K562 treated with DMSO at 1 percent for 48 hours (cell line): ENCODE results near the gene KRTAP12-1. TPM values are rescaled to one million over a fixed set of nuclear protein-coding genes. Genes with fewer than 3 reads are reported as not detected.

Experiments
- total RNA-seq: library from RNA; unstranded; fragments of 300-600 nt; gene quantifications from 2 replicates; pipeline ENCODE4 v1.2.3, GENCODE V29; 2022; ENCODE audit warnings: low replicate concordance; ENCODE audit errors: extremely low read depth

Gene KRTAP12-1, protein sequence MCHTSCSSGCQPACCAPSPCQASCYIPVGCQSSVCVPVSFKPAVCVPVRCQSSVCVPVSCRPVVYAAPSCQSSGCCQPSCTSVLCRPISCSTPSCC
- not detected in 2 replicates for total RNA-seq

DNA sequence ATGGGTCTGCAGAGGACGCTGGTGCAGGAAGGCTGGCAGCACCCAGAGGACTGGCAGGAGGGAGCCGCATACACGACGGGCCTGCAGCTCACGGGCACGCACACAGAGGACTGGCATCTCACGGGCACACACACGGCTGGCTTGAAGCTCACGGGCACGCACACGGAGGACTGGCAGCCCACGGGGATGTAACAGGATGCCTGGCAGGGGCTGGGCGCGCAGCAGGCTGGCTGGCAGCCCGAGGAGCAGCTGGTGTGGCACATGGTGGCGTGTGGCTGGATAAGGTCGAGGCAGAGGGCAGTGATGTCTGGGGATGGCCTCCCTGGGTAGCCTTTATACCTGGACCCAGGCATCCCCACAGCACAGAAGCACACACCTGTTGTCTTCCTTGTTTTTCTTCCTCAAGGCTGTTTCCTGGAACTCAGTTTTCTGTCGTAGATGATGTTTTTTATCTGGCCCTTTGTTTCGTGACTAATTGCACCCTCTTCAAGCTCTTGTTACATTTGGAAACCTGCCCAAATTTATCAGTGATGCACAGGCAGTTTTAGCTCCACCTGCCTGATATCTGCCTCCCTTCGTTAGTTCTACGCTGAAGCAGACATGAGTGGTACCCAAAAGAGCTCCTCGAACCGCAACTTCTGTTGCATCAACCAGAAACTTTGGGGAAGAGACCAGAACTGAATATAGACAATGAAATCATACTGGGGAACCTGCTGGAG, at the start of gene KRTAP12-1:
Gene KRTAP12-1, minus strand, starts transcription at position 303 of the 719 bp plus-strand sequence. Its CDS starts 40 bp downstream, at position 263.

DNA sequence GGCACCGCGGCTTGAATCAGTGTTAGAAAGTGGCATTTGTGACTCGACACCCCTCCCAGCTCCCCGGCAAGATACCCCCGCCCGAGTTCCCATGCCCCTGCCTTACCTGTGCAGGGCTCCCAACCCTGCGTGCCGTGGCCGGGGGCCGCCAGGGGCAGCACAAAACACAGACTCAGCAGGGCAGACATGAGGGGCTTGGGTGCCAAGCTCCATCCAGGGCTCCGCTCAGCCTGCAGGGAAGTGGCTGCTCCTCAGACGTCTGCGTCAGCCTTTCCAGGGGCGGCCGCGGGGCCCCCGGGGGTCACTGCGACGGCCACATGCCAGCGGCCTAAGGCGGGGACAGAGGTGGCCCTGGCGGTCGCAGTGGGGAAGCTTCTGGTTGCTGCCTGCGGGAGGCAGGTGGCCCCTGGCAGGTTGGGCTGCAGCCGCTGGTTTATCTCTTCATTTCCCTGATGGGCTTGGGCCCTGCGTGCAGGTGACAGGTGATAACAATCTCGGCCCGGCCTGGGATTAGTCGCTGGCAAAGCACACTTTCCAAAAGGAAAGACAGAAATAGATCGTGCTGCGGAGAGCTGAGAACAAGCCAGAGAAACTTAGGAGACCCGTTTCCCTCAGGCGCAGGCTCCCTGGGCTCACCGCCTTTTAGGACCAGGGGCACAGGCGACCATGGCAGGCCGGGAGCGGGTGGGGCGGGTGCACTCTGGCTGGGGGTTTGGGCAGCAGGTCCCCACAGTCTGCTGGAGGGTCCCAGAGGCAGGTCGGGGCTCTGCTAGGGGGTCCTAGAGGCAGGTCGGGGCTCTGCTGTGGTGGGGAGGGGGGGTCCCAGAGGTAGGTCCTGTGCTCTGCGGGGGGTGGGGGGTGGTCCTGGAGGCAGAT, 29.6 kb upstream of the KRTAP12-1 start, which contains the start of gene TSPEAR:
Gene TSPEAR, minus strand, starts transcription at position 246 of the 876 bp plus-strand sequence. Its CDS starts 58 bp downstream, at position 188.

DNA sequence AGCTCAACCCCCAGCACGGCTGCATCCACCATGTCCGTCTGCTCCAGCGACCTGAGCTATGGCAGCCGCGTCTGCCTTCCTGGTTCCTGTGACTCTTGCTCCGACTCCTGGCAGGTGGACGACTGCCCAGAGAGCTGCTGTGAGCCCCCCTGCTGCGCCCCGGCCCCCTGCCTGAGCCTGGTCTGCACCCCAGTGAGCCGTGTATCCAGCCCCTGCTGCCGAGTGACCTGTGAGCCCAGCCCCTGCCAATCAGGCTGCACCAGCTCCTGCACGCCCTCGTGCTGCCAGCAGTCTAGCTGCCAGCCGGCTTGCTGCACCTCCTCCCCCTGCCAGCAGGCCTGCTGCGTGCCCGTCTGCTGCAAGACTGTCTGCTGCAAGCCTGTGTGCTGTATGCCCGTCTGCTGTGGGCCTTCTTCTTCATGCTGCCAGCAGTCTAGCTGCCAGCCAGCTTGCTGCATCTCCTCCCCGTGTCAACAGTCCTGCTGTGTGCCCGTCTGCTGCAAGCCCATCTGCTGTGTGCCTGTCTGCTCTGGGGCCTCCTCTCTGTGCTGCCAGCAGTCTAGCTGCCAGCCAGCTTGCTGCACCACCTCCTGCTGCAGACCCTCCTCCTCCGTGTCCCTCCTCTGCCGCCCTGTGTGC, 15.3 kb upstream of the KRTAP12-1 start, which contains the start of gene KRTAP10-12:
Gene KRTAP10-12, plus strand, starts transcription at position 1 of the 639 bp plus-strand sequence. Its CDS starts 30 bp downstream, at position 31.

DNA sequence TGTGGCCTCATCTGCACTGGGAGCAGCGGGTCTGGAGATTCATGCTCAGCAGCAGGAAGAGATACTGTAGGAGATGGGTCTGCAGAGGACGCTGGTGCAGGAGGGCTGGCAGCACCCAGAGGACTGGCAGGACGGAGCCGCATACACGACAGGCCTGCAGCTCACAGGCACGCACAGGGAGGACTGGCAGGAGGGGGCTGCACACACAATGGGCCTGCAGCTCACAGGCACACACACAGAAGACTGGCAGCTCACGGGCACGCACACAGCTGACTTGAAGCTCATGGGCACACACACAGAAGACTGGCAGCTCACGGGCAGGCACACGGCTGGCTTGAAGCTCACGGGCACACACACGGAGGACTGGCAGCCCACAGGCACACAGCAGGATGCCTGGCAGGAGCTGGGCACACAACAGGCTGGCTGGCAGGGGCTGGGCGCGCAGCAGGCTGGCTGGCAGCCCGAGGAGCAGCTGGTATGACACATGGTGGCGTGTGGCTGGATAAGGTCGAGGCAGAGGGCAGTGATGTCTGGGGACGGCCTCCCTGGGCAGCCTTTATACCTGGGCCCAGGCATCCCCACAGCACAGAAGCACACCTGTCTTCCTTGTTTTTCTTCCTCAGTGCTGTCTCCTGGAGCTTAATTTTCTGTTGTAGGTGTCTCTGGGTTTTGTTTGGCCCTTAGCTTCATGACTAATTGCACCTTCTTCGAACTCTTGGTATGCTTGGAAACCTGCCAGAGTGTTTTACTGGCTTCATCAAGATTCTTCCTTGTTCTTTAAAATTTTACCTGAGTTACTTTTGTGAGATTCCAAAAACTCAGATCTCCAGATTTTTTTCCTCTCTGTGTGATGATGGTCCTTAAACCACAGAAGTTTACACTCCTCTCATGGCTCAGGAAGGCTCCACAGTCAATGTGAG, 15.3 kb downstream of the KRTAP12-1 start, which contains the start of gene KRTAP12-2:
Gene KRTAP12-2, minus strand, starts transcription at position 527 of the 920 bp plus-strand sequence. Its CDS starts 41 bp downstream, at position 486.

DNA sequence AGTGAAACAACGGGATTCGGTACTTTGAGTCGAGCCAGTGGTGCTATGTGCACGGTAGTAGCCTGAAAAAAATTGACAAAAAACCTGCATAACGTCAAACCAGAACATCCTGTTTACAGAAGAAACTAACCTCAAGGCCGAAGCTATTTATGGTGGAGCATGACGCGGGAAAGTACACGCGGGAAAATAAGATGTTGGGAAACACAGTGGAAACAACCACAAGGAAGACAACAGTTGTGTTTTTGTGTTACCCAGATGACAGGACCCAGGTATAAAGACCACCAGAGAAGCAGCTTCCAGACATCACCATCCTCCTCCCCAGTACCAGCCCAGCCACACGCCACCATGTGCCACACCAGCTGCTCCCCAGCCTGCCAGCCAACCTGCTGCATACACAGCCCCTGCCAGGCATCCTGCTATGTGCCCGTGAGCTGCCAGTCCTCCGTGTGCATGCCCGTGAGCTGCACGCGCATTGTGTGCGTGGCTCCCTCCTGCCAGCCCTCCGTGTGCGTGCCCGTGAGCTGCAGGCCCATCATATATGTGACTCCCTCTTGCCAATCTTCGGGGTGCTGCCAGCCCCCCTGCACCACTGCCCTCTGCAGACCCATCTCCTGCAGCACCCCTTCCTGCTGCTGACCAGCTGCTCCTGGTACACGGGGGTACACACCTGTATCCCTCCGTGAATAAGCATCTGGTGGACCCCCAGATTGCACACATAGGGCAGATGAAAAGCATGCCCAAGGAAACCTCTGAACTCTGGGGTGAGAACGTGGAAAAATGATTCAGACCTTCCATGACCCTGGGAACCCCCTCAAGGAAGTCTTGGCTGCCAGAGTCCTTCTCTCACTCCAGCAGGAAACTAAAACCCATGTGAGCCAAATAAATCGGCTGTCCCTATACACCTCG, 24.1 kb downstream of the KRTAP12-1 start, which contains the start of gene KRTAP12-3:
Gene KRTAP12-3, plus strand, starts transcription at position 298 of the 906 bp plus-strand sequence. Its CDS starts 48 bp downstream, at position 346.

DNA sequence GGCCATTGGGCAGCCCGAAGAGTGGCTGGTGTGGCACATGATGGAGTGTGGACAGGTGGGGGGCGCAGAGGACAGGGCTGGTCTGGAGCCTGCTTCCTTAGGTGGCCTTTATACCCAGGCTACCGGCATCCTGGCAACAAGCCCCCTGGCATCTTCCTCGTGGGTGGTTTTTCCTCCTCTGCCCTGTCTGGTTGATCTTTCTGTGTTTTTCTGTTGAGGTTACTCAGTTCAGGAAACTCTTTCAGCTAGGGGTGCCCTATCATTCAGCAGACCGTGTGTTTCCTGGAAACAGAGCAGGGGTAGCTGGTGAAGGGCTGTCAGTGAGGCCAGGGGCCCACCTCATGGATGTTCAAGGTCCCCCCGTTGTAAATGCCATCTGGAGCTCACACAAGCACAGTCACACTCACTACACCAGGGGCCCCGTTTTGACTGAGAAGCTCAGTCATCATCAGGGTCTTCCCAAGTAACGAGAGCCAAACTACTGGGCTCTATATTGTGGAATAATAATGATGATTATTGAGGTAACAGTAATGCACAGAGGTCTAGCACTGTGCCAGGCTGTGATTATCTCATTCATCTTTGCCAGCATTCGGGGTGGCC, 27.3 kb downstream of the KRTAP12-1 start, which contains the start of gene KRTAP12-4:
Gene KRTAP12-4, minus strand, starts transcription at position 84 of the 600 bp plus-strand sequence. Its CDS starts 45 bp downstream, at position 39.

DNA sequence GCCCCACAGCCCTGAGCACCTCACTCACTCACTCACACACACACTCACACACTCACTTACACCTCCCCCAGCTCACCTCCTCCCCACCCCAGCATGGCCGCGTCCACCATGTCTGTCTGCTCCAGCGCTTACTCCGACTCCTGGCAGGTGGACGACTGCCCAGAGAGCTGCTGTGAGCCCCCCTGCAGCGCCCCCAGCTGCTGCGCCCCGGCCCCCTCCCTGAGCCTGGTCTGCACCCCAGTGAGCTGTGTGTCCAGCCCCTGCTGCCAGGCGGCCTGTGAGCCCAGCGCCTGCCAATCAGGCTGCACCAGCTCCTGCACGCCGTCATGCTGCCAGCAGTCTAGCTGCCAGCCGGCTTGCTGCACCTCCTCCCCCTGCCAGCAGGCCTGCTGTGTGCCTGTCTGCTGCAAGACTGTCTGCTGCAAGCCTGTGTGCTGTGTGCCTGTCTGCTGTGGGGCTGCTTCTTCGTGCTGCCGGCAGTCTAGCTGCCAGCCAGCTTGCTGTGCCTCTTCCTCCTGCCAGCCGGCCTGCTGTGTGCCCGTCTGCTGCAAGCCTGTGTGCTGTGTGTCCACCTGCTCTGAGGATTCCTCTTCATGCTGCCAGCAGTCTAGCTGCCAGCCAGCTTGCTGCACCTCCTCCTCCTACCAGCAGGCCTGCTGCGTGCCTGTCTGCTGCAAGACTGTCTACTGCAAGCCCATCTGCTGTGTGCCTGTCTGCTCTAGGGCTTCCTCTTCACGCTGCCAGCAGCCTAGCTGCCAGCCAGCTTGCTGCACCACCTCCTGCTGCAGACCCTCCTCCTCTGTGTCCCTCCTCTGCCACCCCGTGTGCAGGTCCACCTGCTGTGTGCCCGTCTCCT, 35.4 kb downstream of the KRTAP12-1 start, which contains the start of gene KRTAP10-11:
Gene KRTAP10-11, plus strand, starts transcription at position 49 of the 856 bp plus-strand sequence. Its CDS starts 45 bp downstream, at position 94.

DNA sequence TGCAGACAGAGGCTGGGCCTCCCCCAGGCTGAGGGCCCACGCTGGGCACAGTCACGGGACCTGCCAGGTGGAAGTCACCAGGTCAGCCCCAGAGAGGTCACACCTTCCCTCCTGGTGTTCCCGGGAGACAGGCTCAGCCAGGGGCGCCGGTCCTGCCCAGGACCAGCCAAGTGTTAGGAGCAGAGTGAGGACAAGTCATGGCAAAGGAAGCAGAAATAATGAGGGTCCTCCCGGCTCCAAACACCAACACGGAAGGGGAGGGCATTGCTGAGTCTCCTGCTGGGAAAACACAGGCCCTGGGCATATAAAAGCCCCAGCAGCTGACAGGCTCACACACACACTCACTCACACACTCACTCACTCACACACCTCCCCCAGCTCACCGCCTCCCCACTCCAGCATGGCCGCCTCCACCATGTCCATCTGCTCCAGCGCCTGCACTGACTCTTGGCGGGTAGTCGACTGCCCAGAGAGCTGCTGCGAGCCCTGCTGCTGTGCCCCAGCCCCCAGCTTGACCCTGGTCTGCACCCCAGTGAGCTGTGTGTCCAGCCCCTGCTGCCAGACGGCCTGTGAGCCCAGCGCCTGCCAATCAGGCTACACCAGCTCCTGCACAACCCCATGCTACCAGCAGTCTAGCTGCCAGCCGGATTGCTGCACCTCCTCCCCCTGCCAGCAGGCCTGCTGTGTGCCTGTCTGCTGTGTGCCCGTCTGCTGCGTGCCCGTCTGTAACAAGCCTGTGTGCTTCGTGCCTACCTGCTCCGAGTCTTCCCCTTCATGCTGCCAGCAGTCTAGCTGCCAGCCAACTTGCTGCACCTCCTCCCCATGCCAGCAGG, 44.7 kb downstream of the KRTAP12-1 start, which contains the start of gene KRTAP10-10:
Gene KRTAP10-10, plus strand, starts transcription at position 339 of the 833 bp plus-strand sequence. Its CDS starts 62 bp downstream, at position 401.

Other genes starting within 250 kb of the KRTAP12-1 start
- gene LRRC3, start 226.7 kb downstream of the KRTAP12-1 start, total RNA-seq = not detected in 2 replicates
- not detected in 2 replicates for gene KRTAP10-1, start 142.0 kb downstream of the KRTAP12-1 start, total RNA-seq
- gene KRTAP10-2, start 130.7 kb downstream of the KRTAP12-1 start, total RNA-seq = not detected in 2 replicates
- not detected in 2 replicates for gene KRTAP10-3, start 123.4 kb downstream of the KRTAP12-1 start, total RNA-seq
- not detected in 2 replicates for gene KRTAP10-4, start 108.4 kb downstream of the KRTAP12-1 start, total RNA-seq
- not detected in 2 replicates for gene KRTAP10-5, start 101.6 kb downstream of the KRTAP12-1 start, total RNA-seq
- gene KRTAP10-6, start 89.7 kb downstream of the KRTAP12-1 start, total RNA-seq = not detected in 2 replicates
- not detected in 2 replicates for gene KRTAP10-7, start 81.6 kb downstream of the KRTAP12-1 start, total RNA-seq
- not detected in 2 replicates for gene KRTAP10-8, start 70.1 kb downstream of the KRTAP12-1 start, total RNA-seq
- gene KRTAP10-9, start 55.1 kb downstream of the KRTAP12-1 start, total RNA-seq = not detected in 2 replicates
- gene KRTAP10-10, start 44.8 kb downstream of the KRTAP12-1 start, total RNA-seq = not detected in 2 replicates
- not detected in 2 replicates for gene KRTAP10-11, start 35.7 kb downstream of the KRTAP12-1 start, total RNA-seq
- not detected in 2 replicates for gene KRTAP12-4, start 27.5 kb downstream of the KRTAP12-1 start, total RNA-seq
- gene KRTAP12-3, start 24.2 kb downstream of the KRTAP12-1 start, total RNA-seq = not detected in 2 replicates
- not detected in 2 replicates for gene KRTAP12-2, start 15.2 kb downstream of the KRTAP12-1 start, total RNA-seq
- gene KRTAP10-12, start 15.0 kb upstream of the KRTAP12-1 start, total RNA-seq = not detected in 2 replicates
- gene TSPEAR, start 29.4 kb upstream of the KRTAP12-1 start, total RNA-seq = not detected in 2 replicates
- 245 TPM in 1 of 2 replicates, not detected in the other for gene UBE2G2, start 119.7 kb upstream of the KRTAP12-1 start, total RNA-seq
- not detected in 2 replicates for gene SUMO3, start 135.9 kb upstream of the KRTAP12-1 start, total RNA-seq
- not detected in 2 replicates for gene PTTG1IP, start 191.5 kb upstream of the KRTAP12-1 start, total RNA-seq
- not detected in 2 replicates for gene ITGB2, start 238.7 kb upstream of the KRTAP12-1 start, total RNA-seq